Occipital lobe (tissue), 2 donors: ENCODE data around the gene EPHB4. TPM values are rescaled to one million over a fixed set of nuclear protein-coding genes. Genes with fewer than 3 reads are reported as not detected.
"Not testable (repeated sequence)": the region's sequence is repeated elsewhere in the genome, so short reads cannot be mapped to it uniquely, and the experiment has no call there.

Source experiments
- DNase-seq: peaks from one replicate; lab custom pipeline; 2025; lab: John Stamatoyannopoulos, UW
- total RNA-seq: library from RNA; depleted of rRNA; stranded (reverse); fragments of >200 nt; gene quantifications from one replicate; pipeline ENCODE4 v1.2.3, GENCODE V29; 2014

The EPHB4 gene
- total RNA-seq, result 8.4 TPM

DNA sequence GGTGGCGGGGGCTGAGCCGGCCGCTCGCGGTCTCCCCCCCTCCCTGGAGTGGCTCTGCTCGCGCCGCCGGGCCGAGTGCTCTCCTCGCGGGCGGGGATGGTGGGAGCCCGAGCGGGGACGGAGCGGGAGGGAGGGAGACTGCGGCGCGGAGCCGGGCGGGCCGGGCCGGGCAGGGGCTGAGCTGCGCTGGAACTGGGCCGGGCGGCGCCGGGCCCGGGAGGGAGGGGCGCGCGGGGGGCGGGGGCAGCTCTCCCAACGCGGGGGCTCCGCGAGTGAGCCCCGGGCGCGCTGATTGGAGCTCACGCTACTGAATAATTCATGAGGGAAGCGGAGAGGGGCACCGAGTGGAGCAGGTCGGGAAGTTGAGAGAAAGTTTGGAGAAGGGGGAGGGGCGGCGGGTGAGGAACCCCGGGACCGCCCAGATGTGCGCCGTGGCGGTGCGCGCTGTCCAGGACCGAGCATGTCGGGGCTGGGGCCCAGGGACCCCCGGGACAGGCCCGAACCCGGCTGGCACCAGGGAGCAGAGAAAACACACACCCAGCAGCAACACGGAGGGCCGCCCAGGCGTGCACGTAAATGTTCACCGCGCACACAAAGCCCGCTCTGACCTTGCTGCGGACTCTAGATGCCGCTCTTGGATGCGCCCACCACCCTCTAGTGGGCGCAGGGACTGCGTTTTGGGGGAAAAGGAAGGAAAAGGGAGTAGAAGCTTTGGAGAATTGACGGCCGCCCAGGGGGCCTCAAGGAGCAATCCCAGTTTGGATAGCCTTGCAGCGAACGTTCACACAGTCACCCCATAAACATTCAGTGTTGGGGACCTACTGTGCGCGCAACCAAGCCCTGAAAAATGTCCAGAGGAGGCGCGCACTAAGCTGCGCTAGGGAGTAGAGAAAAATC, at the start of gene EPHB4:
Gene EPHB4 (minus strand): TSS at position 194 of the 897 bp plus-strand sequence. CDS start 493 bp downstream, outside the sequence.
- no peak for DNase-seq

DNA sequence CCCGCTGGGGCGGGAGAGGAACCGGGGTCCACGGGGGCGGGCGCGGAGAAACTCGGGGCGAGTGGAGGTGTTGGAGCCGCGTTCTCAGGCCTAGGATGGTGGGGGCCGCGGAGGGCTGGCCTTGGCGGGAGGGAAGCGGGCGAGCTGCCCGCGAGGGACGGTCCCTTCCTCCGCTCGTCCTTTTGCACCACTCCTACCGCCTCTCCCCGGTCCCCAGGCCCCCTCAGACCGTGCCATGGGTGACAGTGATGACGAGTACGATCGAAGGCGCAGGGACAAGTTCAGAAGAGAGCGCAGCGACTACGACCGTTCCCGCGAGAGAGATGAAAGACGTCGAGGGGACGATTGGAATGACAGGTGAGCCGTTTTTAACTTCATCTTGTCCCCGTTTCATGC, 48.0 kb upstream of the EPHB4 start:
- DNase-seq, result no peak

DNA sequence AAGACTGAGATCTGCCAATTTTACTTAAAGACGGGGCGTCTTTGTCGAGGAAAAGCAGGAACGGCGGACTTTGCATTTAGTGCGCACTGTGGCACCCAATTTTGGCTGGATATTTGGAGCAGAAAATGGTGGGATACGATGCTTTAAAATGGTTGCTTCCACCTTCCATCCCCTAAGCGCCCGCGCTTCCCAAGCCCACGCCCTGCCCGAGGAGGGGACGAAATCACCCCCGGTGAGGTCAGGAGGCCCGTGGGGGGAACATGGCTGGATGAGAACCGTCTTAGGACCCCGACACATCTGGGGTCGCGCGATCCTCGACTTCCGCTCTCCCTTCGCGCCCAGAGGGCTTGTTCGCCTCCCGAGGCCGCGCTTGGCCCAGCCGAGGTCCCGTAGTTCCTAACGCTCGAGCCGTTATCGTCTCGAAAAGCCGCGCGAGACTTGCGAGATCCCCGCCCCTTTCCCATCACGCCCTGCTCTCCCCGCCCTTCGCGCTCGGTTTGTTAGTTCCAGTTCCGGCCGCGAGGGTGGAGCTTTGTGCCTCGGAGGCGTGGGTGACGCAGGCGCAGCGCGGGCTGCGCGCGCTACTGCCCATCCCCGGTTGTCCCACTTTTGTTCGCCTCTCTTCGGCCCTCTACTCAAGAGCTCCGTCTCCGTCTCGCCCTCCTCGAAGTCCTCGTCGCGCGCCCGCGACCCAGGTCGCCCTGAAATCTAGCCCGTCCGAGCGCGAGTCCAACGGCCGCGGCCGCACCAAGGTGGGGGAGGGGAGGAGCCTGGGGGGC, 47.4 kb upstream of the EPHB4 start, which contains the start of gene SRRT:
Gene SRRT (plus strand): TSS at position 527 of the 779 bp plus-strand sequence. CDS start 488 bp downstream, outside the sequence.
- peak; percentile 97 for DNase-seq

DNA sequence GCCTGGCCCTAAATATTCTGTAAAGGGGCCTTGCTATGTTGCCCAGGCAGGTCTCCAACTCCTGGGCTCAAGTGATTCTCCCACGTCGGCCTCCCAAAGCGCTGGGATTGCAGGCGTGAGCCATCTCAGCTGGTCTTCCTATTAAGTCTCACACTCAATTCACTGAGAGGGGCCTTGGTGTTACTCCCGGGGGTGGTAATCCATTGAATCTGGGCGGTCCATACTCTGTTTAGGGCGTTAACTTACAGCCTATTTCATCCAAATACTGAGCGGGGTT, 46.9 kb upstream of the EPHB4 start:
- no peak for DNase-seq

DNA sequence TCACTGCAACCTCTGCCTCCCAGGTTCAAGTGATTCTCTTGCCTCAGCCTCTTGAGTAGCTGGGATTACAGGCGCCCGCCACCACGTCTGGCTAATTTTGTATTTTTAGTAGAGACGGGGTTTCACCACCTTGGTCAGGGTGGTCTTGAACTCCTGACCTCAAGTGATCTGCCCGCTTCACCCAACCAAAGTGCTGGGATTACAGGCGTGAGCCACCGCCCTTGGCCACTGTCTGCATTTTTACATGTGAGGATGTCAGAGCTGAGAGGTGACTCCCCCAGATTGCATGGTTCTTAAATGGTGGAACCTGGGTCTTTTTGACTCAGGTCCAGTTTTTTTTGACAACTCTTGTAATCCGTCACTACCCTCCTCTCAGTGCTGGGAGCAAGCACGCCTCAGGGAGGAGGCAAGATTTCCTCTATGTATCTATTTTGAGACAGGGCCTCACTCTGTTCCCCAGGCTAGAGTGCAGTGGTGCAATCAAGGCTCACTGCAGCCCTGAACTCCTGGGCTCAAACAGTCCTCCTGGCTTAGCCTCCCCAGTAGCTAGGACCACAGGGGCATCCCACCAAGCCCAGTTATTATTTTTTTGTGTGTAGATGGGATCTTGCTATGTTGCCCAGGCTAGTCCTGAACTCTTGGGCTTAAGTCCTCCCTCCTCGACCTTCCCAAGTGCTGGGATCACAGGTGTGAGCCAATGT, 46.4 kb upstream of the EPHB4 start:
- DNase-seq, result no peak

DNA sequence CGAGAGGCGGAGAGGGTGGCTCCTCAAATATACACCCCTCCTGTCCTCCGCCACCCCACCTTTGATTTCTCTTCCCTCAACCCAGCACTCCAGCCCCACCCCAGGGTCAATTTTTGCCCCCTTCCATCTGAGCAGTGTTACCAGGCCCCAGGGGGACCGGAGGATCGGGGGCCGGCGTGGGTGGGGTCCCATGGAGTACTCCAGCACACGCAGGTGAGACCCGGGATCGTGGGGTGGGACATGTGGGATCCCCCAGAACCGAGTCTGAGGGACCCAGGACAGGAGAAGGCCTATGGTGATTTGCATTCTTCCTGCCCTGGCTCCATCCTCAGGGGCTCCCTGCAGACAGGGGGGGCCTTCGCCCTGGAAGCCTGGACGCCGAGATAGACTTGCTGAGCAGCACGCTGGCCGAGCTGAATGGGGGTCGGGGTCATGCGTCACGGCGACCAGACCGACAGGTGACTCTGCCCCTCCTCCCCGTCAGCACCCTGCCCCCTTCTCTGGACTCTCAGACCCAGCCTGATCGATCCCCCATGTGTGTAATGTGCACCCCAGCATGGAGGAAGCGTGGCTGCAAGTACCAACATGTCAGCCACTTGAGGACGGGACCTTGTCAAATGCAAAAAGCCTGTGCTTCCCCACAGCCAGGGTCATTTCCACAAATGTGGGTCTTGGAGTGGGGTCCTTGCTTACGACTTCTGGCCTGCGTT, 40.6 kb upstream of the EPHB4 start:
- DNase-seq, result no peak

DNA sequence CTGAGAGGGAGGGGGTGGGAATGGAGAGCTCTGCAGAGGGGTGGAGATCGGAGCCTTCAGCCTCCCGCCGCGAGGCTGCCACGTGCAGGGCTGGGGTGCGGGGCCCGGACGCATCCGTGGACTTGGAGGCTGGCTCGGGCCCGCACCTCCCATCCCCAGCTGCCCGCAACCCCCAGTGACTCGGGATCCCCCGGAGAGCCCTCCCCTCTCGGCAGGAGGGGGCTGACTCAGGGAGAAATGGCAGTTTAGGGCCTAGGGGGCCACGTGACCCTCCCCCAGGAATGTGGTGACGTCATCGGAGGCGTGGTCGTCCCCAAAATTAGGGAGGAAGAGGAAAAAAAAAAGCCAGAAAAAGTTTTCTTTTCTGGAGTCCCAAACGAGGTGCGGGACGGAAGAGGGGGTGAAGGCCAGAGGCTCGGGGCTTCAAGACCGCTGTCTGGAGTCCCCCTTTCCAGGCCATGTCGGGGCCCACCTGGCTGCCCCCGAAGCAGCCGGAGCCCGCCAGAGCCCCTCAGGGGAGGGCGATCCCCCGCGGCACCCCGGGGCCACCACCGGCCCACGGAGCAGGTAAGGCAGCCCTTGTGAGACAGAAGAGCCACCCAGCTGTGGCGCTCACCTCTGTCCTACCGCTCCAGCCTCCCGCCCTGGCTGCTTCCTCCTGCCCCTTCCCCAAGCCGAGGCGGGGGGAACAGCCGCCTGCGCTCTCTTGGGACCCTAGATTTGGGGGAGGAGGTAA, 39.9 kb upstream of the EPHB4 start, which contains the start of gene TRIP6:
Gene TRIP6 (plus strand): TSS at position 348 of the 736 bp plus-strand sequence. CDS start 111 bp downstream, at position 459.
- DNase-seq, result peak; percentile 48

DNA sequence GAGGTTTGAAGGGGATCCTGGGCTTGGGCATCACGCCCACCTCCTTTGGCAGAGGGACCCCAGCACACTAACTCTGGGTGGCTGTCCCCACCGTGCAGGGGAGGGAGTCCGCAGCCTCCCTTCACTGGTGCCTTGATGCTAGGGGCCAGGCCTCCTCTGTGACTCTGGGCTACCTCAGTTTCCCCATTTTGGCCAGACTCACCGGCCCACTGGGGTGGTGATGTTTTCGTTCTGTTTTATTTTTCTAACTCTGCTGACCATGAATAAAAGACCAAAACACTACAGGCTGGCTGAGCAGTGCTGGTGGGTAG, 39.4 kb upstream of the EPHB4 start:
- DNase-seq, result no peak

DNA sequence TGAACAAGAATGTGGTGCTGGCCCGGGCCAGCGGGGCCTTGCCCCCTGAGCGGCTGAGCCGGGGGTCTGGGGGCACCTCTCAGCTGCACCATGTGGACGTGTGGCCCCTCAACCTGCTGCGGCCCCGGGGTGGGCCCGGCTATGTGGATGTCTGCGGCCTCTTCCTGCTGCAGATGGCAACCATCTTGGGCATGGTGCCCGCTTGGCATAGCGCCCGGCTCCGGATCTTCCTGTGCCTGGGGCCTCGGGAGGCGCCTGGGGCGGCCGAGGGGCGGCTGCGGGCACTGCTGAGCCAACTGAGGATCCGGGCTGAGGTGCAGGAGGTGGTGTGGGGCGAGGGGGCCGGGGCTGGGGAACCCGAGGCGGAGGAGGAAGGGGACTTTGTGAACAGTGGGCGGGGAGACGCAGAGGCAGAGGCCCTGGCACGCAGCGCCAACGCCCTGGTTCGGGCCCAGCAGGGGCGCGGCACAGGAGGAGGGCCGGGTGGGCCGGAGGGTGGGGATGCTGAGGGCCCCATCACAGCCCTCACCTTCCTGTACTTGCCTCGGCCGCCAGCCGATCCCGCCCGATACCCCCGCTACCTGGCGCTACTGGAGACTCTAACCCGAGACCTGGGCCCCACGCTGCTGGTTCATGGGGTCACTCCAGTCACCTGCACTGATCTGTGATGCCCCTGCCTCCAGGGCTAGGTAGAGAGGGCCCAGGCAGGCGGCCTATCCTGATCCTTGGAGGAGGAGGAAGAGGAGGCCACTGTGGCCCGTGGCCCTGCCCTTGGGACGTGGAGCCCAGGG, 38.8 kb upstream of the EPHB4 start:
- DNase-seq, result peak; percentile 53

DNA sequence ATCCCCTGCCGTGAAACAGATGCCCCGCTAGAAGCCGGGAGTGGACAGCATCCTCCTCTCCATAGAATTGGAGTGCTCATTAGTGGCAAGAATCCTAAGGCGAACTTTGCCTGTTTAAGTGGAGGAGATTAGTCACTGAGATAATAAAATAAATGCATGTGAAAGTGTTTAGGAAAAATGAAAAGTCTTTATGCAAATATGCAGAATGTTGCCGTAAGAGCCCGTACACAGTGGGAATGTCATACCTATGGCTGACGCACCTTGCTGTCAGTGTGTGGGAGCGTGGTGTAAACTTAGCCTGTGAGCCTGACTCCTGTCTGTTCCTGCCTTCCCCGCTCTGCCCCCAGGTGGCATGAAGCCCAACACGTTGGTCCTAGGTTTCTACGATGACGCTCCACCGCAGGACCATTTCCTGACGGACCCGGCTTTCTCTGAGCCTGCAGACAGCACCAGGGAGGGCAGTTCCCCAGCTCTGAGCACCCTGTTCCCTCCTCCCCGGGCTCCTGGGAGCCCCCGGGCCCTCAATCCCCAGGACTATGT, 38.1 kb upstream of the EPHB4 start:
- no peak for DNase-seq

DNA sequence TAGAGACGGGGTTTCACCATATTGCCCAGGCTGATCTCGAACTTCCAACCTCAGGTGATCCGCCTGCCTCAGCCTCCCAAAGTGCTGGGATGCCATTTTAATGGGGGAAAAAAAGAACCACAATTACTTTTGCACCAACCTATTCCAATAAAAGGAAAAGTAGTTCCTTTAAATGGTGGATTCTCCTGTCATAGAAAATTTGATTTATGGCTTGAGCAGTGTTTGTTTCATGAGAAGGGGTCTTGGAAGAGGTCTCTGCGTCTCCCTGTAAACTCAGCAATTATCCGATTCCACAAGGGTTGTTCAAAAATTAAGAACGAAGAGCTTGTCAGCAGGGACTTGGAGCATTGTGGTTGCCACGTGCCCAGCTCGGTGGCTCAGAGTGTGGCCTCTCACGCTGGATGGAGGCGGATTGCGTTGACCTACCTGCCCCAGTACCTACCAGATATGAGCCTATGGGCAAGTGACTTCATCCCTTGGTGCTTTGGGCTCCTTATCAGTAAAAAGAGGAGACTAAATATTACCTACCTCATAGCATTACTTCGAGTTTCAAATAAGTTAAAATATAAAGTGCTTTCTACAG, 37.0 kb upstream of the EPHB4 start:
- no peak for DNase-seq

DNA sequence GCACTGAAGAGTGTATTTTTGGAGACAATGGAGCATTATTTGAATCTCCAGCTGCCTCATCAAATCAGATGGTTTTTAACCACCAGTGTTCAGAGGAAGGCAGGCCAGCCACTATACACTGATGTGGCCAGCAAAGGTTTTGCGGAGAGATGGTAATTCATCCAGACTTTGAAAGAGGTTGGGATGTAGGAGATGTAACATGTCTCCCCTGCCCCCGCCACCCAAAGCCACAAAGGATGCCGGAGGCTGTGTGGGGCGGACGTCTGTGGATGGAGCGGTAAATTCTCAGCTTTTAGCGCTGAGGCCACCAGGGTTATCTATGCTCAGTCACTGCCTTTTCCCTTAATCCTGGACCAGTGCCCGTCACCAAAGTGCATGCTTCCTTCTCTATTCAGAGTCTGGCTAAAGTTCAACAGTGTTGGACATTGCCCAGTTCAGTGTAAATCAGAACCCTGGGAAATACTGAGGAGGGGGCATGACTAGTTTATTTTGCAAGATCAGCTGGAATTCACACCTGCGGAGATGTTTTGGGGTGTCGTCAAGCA, 36.2 kb upstream of the EPHB4 start:
- DNase-seq, result no peak

DNA sequence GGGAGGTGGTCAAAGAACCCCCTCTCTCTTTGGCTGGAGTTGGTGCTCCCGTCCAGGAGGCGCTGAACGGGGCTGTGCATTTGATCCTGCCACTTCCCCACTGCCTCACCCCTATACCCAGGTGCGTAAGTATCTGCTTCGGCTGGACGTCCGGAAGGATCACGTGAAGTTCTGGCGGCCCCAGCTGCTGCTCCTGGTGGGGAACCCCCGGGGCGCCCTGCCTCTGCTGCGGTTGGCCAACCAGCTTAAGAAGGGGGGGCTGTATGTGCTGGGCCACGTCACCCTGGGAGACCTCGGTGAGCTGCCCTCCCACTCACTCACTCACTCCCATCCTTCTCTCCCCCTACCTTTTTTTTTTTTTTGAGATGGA, 34.3 kb upstream of the EPHB4 start:
- DNase-seq, result no peak

DNA sequence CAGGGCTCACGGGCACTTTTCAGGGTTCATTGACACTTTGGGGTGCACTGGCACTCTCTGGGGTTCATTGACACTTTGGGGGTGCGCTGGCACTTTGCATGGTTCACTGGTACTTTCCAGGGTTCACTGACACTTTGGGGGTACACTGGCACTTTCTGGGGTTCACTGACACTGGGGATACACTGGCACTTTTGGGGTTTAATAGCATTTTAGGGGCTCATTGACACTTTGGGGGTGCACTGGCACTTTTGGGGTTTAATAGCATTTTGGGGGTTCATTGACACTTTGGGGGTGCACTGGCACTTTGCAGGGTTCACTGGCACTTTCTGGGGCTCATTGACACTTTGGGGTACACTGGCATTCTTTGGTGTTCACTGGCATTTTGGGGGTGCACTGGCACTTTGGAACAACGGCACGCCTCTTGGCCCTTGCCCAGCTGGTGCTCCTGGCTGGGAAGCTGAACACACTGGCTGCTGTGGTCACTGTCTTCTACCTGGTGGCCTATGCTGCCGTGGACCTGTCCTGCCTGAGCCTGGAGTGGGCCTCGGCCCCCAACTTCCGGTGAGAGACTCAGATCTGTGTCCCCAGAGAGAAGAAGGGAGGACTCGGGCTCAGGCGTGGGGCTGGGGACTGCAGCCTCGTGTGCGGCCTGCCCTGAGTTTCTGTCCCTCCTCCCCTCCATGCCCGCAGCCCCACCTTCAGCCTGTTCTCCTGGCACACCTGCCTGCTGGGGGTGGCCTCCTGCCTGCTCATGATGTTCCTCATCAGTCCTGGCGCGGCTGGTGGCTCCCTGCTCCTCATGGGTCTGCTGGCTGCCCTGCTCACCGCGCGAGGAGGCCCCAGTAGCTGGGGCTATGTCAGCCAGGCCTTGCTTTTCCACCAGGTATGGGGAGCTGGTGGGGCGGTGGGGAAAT, 33.6 kb upstream of the EPHB4 start:
- DNase-seq, result no peak

DNA sequence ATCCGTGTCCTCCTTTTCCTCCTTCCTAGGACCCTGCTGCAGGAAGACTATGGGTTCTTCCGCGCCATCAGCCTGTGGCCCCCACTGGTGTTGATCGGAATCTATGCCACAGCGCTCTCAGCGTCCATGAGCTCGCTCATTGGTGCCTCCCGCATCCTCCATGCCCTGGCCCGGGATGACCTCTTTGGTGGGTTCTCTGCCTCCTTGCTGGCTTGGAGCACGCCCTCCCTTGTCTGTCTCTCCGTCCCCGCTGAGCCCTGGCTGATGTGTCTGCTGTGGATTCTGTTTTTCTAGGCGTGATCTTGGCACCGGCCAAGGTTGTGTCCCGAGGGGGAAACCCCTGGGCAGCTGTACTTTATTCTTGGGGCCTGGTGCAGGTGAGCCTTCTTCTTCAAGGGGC, 32.5 kb upstream of the EPHB4 start:
- no peak for DNase-seq

DNA sequence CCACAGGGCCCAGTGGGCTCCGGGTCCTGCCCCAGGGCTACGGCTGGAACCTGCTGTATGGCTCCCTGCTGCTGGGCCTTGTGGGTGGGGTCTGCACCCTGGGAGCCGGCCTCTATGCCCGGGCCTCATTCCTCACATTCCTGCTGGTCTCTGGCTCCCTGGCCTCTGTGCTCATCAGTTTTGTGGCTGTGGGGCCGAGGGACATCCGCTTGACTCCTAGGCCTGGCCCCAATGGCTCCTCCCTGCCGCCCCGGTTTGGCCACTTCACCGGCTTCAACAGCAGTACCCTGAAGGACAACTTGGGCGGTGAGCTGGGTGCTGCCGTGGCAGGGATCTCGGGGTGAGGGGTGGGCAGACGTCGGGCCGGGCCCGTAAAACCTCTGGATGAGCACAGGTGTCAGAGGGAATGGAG, 29.6 kb upstream of the EPHB4 start:
- no peak for DNase-seq

DNA sequence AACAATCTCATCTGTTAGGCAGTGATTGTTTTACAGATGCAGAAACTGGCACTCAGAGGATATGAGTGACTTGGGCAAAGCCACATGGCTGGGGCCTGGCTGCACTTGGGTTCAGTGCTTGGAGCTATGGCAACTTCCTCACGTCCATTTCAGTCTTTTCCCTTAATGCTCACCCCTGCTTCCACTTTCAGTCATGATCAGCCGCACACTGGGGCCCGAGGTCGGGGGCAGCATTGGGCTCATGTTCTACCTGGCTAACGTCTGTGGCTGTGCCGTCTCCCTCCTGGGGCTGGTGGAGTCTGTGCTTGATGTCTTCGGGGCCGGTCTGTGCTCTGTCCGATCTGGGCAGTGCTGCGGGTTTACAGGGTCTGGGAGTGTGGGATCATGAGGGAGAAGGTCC, 28.2 kb upstream of the EPHB4 start:
- no peak for DNase-seq

DNA sequence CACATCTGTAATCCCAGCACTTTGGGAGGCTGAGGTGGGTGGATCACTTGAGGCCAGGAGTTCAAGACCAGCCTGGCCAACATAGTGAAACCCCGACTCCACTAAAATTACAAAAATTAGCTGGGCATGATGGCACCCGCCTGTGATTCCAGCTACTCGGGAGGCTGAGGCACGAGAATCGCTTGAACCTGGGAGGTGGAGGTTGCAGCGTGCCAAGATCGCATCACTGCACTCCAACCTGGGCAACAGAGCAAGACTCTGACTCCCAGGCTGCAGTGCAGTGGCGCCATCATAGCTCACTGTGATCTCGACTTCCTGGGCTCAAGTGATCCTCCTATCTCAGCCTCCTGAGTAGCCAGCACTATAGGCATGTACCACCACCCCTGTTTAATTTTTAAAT, 27.6 kb upstream of the EPHB4 start:
- not testable (repeated sequence) for DNase-seq
